GM18951 (cell line): ENCODE measurements around the gene STEAP4.

Experiments used
- POLR2A ChIP-seq: IDR thresholded peaks from 4 replicates; pipeline ENCODE4 v1.6.1; 2011; ENCODE audit warnings: mild to moderate bottlenecking; ENCODE audit not compliant: insufficient read length, insufficient read depth; ENCODE audit errors: extremely low read depth
- in situ Hi-C: fragments of 300-500 bp; cut with MboI; formaldehyde crosslinking; loops from one replicate; pipeline ENCODE4 v1.12.0; 2022; ENCODE audit warnings: low sequenced_read_pairs, mixed read lengths, inconsistent platforms; ENCODE audit not compliant: unreplicated experiment

STEAP4 gene

GRCh38 chr7:88307412-88307811 is 718 bp upstream of the STEAP4 start:
- no peak for TF ChIP-seq POLR2A
- in situ Hi-C loops, result no loop called here

DNA sequence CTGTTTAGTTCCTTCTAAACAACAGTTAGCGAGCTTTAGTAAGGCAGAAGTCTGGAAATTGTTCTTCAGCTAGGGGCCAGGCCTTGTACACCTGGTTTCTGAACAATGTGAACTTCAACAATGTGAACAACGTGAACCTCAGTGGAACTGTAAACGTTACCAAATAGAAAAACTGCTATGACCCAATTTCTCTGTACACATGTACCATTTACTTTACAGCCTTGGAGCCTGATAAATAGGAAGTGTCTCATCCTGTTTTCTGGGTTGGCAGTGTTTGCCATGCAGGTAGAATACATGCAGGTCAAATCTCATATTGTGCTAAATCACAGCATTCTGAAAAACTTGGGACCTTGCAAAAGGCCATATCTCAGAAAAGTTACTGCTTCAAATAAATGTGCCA is 1.6 kb downstream of the STEAP4 start:
- in situ Hi-C loops, result no loop called here
- TF ChIP-seq POLR2A, result no peak

DNA sequence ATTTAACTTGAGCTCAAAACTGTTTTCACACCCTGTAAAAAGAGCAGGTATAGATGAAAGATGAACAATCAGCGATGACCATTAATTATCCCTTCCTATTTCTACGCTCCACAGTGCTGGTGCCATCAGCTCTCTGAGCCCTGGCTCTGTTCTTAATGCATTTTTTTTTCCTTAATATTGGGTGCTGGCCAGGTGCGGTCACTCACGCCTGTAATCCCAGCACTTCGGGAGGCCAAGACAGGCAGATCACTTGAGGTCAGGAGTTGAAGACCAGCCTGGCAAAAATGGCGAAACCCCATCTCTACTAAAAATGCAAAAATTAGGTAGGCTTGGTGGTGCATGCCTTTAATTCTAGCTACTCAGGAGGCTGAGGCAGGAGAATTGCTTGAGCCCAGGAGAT is 4.2 kb downstream of the STEAP4 start:
- in situ Hi-C loops, result no loop called here
- no peak for TF ChIP-seq POLR2A

DNA sequence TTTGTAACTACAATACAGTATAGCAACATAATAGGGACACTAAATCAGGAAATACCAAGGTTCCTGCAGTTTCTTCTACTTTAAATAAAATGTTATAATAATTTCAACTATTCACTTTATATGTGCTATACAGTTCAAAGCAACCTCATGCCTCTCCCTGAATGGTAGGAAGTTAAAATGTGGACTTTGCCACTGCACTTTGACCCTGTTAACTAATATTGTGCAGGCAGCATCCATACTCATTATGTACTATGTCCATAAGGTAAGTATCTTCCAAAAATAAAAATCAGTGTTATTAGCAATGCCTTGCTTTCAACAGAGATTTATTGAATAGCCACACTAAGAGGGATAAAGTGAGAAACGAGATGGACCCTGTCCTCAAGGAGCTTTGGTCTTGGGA is 4.8 kb downstream of the STEAP4 start:
- in situ Hi-C loops, result no loop called here
- TF ChIP-seq POLR2A, result no peak

DNA sequence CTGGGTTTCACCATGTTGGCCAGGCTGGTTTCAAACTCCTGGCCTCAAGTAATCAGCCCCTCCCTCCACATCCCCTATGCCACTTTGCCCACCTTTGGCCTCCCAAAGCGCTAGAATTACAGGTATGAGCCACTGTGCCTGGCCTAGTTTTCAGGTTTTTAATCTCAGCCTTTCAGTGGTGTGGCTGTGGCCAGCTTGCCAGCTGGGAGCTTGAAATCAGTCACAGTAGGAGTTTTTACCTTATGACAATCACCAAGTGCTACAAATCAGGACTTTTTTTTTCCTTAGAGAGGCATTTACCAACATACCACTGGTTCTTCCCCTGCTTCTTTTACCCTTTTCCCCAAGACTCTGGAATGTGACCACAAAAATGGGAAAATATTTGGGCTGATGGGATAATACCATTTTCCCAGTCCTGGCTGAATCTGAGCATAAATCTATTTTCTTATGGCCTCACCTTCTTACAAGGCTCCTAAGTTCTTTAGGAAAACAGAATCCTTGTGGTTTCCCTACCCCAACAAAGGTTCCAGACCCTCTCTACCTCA is 6.2 kb downstream of the STEAP4 start:
- in situ Hi-C loops, result no loop called here

DNA sequence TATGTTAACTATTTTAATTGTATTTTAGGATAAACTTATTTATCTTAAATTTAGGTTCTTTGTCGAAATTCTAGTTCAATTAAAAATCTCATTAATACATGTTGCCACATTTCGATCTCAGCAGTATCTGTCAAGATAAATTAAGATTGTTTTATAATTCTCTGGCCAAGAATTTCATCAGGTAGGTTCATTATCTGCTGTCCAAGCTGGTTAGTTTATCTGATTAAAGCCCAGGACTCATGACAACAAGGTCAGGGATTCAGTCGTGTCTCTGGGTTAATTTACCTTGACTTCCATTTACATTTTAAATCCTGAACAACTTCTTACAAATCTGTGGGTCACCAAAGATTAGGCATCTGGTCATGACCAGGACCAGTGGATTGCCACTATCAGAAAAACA is 7.6 kb downstream of the STEAP4 start:
- in situ Hi-C loops, result no loop called here
- TF ChIP-seq POLR2A, result no peak

More for the DNA sequence above, 6.2 kb downstream of the STEAP4 start:
- no peak for TF ChIP-seq POLR2A

DNA sequence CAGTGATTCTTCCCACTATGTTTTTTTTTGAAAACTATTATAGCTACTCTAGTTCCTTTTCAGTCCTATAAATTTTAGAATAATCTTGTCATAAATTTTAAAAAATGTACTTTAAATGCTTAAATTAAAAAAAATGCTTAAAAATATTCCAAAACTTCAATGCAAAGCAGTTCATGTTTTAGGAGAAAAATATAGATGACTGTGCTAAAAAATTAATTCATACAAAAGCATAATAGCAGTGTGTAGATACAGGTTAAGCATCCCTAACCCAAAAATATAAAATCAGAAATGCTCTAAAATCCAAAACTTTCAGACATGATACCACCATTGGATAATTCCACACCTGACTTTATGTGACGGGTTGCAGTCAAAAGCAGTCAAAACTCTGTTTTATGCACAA is 12.8 kb downstream of the STEAP4 start:
- TF ChIP-seq POLR2A, result no peak
- in situ Hi-C loops, result no loop called here

DNA sequence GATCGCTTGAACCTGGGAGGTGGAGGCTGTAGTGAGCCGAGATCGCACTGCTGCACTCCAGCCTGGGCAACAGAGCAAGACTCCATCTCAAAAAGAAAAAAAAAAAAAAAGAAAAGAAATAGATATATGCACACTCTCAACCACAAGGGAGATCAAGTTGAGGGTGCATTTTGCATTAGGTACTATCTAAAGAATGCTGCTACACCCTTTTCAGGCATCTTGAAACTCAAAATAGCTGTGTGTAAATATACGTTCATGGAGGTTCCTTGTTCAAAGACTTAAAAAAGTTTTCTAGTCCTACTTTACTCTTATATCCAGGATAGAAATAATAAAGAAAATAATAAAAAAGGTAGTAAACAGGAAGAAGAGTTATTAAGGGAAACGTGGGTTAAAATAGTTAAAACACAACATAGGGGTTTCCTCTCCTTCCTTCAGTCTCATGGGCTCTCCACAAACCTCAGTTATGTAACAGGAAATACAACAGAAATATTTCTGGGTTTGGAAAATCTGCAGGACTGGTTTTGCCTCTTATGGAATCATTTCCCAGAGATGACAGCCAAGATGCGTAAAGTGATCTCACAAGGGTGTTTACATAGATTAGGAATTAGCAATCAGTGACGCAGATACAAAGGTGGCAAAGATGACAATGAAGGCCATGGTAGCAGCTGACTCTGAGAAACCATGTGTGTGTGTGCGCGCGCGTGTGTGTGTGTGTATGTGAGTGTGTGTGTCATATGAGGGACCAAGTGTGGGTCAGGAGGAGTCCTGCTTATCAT is 15.1 kb downstream of the STEAP4 start:
- in situ Hi-C loops, result no loop called here
- no peak for TF ChIP-seq POLR2A

GRCh38 chr7:88290491-88290890 is 16.2 kb downstream of the STEAP4 start:
- in situ Hi-C loops, result no loop called here
- no peak for TF ChIP-seq POLR2A

DNA sequence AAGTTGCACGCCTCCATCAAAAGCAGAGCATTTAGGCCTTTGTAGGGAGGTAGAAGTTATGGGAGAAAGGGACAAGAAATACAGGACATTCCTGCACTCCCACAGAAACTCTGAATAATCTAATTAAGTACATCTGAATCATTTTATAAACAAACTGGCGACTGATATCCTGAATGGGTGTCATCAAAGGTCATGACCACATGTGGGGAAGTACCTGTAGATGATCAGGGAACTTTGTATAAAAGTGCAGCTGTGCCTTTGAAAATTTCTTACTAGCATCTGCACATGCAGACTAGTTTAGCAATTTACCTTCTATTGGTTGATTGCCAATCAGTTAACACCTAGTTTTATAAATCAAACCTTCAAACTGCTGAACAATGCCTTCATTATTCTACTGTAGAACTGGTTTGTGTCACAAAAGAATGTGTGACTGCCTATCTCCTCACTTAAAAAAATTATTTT is 17.1 kb downstream of the STEAP4 start:
- in situ Hi-C loops, result no loop called here
- TF ChIP-seq POLR2A, result no peak

DNA sequence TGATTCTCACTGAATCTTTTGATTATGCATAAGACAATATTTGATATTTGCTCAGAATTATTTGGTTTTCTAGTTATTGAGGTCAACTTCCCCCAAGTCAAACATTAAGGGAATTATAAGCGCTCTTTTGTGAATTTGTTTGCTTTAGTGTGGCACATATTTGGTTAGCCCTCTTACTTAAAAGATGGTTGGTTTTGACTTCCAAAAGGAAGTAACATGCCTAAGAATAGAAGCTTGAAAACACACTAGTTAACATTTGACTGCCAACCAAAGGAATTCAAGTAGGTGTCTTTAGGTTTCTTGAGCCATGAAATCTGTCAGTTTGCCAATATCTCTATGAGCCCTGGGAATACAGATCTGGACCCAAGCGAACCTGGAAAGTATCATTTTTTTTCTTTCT is 24.9 kb downstream of the STEAP4 start:
- in situ Hi-C loops, result no loop called here
- TF ChIP-seq POLR2A, result no peak

GRCh38 chr7:88280801-88281200 is 25.9 kb downstream of the STEAP4 start:
- in situ Hi-C loops, result no loop called here
- no peak for TF ChIP-seq POLR2A

GRCh38 chr7:88279323-88279722 is 27.4 kb downstream of the STEAP4 start:
- no peak for TF ChIP-seq POLR2A
- in situ Hi-C loops, result no loop called here

- in situ Hi-C loops, result no loop called here
- TF ChIP-seq POLR2A, result no peak
These were observed 27.8 kb downstream of the STEAP4 start for GRCh38 chr7:88278881-88279280.
